ENCODE data around the gene BMERB1. TPM values are rescaled to one million over a fixed set of nuclear protein-coding genes. Genes with fewer than 3 reads are reported as not detected.
A peak's percentile ranks its signal among the peaks of the same experiment; 100 is the strongest.

Gene BMERB1
- total and polyA plus RNA-seq, 2 experiments from 2014 or later, result 17.3 to 28.1 TPM

GRCh38 chr16:15490123-15490711 is 55.8 kb downstream of the BMERB1 start (continued):
- TF ChIP-seq REST (IDR thresholded peaks at IDR 0.05; ENCODE audit: unreplicated experiment) (no peak), ETS1 (IDR thresholded peaks at IDR 0.05) (no peak), NANOG (IDR thresholded peaks at IDR 0.05; ENCODE audit: borderline replicate concordance) (no peak), CREB1 (CRISPR knock-in tag; IDR thresholded peaks at IDR 0.05; ENCODE audit: low read depth) (no peak), POLR2AphosphoS5 (IDR thresholded peaks at IDR 0.05; ENCODE audit: low read depth) (no peak)
- TF ChIP-seq, protein P1, sequence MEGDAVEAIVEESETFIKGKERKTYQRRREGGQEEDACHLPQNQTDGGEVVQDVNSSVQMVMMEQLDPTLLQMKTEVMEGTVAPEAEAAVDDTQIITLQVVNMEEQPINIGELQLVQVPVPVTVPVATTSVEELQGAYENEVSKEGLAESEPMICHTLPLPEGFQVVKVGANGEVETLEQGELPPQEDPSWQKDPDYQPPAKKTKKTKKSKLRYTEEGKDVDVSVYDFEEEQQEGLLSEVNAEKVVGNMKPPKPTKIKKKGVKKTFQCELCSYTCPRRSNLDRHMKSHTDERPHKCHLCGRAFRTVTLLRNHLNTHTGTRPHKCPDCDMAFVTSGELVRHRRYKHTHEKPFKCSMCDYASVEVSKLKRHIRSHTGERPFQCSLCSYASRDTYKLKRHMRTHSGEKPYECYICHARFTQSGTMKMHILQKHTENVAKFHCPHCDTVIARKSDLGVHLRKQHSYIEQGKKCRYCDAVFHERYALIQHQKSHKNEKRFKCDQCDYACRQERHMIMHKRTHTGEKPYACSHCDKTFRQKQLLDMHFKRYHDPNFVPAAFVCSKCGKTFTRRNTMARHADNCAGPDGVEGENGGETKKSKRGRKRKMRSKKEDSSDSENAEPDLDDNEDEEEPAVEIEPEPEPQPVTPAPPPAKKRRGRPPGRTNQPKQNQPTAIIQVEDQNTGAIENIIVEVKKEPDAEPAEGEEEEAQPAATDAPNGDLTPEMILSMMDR (conservative IDR thresholded peaks at IDR 0.05; ENCODE audit: low read depth in 2 of 2), result no peak

DNA sequence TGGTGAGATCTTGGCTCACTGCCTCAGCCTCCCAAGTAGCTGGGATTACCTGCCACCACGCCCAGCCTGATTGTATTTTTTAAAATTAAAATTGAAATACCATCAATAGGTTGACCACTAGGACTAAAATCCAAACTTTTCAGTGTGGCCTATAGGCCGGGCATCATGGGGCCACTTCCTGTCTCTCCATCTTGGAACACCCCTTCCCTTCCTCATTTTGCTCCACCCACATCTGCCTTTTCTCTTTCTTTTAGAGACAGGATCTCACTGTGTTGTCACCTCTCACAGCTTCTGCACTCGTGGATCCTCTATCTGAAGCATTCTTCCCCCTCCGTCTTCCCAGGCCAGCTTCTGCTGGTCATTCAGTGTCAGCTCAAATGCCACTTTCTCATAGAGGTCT is 57.0 kb downstream of the BMERB1 start:
- Histone ChIP-seq H3K4me1 (ENCODE audit: insufficient read depth) (no peaks in the 10 kb centered on the region), H3K79me2 (replicated peaks; ENCODE audit: insufficient read depth) (no peaks in the 10 kb centered on the region), H2AFZ (no peak overlapping the region), H4K20me1 (replicated peaks; ENCODE audit: insufficient read depth) (no peaks in the 10 kb centered on the region; the same call in 1 of the 2 replicates), H3K4me2 (no peak overlapping the region), H3K27me3 (ENCODE audit: insufficient read depth) (no peaks in the 10 kb centered on the region), H3K36me3 (ENCODE audit: insufficient read depth) (no peaks in the 10 kb centered on the region), H3K27ac (ENCODE audit: low read depth) (0 out of 2 replicates have a peak overlapping the region, but pooled peaks have one; percentile 6), H3K9me2 (ENCODE audit: insufficient read depth) (0 out of 2 replicates have a peak, but pooled peaks cover 3% of the 10 kb centered on the region), H3K4me3 (no peak overlapping the region), H3F3A (replicated peaks; ENCODE audit: low read depth) (no peaks in the 10 kb centered on the region)
- no peak for DNase-seq (ENCODE audit: low spot score)
- Mint-ChIP-seq H3K4me3 (no peak overlapping the region), H3K27ac (no peak overlapping the region), H3K36me3 (ENCODE audit: low read depth) (no peaks in the 10 kb centered on the region), H3K9me3 (peaks cover 2% of the 10 kb centered on the region; the same call in 2 of the 3 replicates), H3K27me3 (ENCODE audit: insufficient read depth, low read depth, poor library complexity) (peaks cover 3% of the 10 kb centered on the region), H3K4me1 (peaks cover 2% of the 10 kb centered on the region; the same call in 1 of the 3 replicates)
- TF ChIP-seq JUNB (IDR thresholded peaks at IDR 0.05; ENCODE audit: unreplicated experiment) (no peak), ZNF331 (CRISPR knock-in tag; IDR thresholded peaks at IDR 0.05; ENCODE audit: low read depth) (no peak)
- ATAC-seq, result no peak
